Ovary (tissue), 3 donors: Measurements from ENCODE around the gene ACSM3.

Experiments used
- CTCF ChIP-seq, 3 donors: fragments of 450-650 bp in 2 of 3; fragments of 200-600 bp in 1 of 3; IDR thresholded peaks; one replicate each; pipeline versions ENCODE4 v1.5.1 to v1.8.0; 2016 to 2022; ENCODE audit warnings: antibody characterized with exemption in 3 of 3, mild to moderate bottlenecking in 1 of 3
- EP300 ChIP-seq: sonication (generic); formaldehyde crosslinking; IDR thresholded peaks from one replicate; pipeline ENCODE4 v1.6.1; 2017; ENCODE audit warnings: antibody characterized with exemption
- donor health status: DM: no; HTN: no; CAD: no.

GRCh38 chr16:20789130-20789529, 25.3 kb downstream of the ACSM3 start:
- TF ChIP-seq CTCF (IDR thresholded peaks at IDR 0.05), result no peak
- TF ChIP-seq EP300, result no peak
